A549 (cell line): Measurements from ENCODE around the gene SBK3. TPM values are rescaled to one million over a fixed set of nuclear protein-coding genes. Genes with fewer than 3 reads are reported as not detected.

ENCODE experiments used
- ATAC-seq, 2 experiments: fragments of 200-7000 bp in 1 of 2; fragments of >200 bp in 1 of 2; cut with Nextera tagmentation in 1 of 2; cut with Tn5 transposase in 1 of 2; 3 replicates each; pipeline versions ENCODE4 v1.8.0 to v1.9.1; 2018 to 2020; ENCODE audit warnings: mild to moderate bottlenecking in 1 of 2, moderate library complexity in 1 of 2
- CTCF ChIA-PET: fragments of 300-600 bp; sonication (Branson Sonifier 250); formaldehyde crosslinking; extraction: SDS; loops from one replicate; lab custom pipeline; 2021; ENCODE audit warnings: antibody characterized with exemption, inconsistent platforms; lab: Yijun Ruan, JAX
- POLR2A ChIA-PET: fragments of 350-600 bp; formaldehyde crosslinking; extraction: SDS; loops from one replicate; lab custom pipeline; 2021; ENCODE audit warnings: antibody characterized with exemption, inconsistent platforms; lab: Yijun Ruan, JAX
- DNase-seq, 2 experiments: peaks; one replicate each; pipeline versions ENCODE4 v3.0.0 to v3.0.0-alpha.2; 2011 to 2016; ENCODE audit warnings: low read depth in 1 of 2, low spot score in 1 of 2
- FAIRE-seq: peaks from 2 replicates; lab custom pipeline; 2011; peaks lifted over from hg19 to GRCh38; lab: Jason Lieb, UNC
- H3K27ac ChIP-seq, 2 experiments: fragments of >200 bp; sonication (Bioruptor Twin); formaldehyde crosslinking; 3 replicates each; pipeline ENCODE4 v1.5.1; 2016 to 2017
- H3K4me1 ChIP-seq: fragments of >200 bp; sonication (Bioruptor Twin); formaldehyde crosslinking; 3 replicates; pipeline ENCODE4 v1.6.1; 2016
- H3K4me2 ChIP-seq: fragments of >200 bp; sonication (Bioruptor Twin); formaldehyde crosslinking; 3 replicates; pipeline ENCODE4 v1.6.1; 2016
- H3K4me3 ChIP-seq: fragments of >200 bp; sonication (Bioruptor Twin); formaldehyde crosslinking; 3 replicates; pipeline ENCODE4 v1.5.1; 2016
- H3K9me3 ChIP-seq: fragments of >200 bp; sonication (Bioruptor Twin); formaldehyde crosslinking; 3 replicates; pipeline ENCODE4 v1.6.1; 2016
- BHLHE40 ChIP-seq: IDR thresholded peaks from 2 replicates; pipeline ENCODE4 v1.6.1; 2012; ENCODE audit warnings: low read depth, low read length, inconsistent platforms
- CHD2 ChIP-seq: fragments of 150-350 bp; IDR thresholded peaks from 2 replicates; pipeline ENCODE4 v1.6.1; 2014; ENCODE audit warnings: low read length; ENCODE audit not compliant: partially characterized antibody
- FOSL2 ChIP-seq, 2 experiments: fragments of 450-650 bp in 1 of 2; fragments of >200 bp in 1 of 2; sonication (Bioruptor Twin) in 1 of 2; formaldehyde crosslinking; IDR thresholded peaks; 2 replicates each; pipeline versions ENCODE4 v1.5.0 to v1.6.1; 2016 to 2020; ENCODE audit warnings: mild to moderate bottlenecking in 1 of 2, moderate library complexity in 1 of 2
- HEYL ChIP-seq: fragments of 250-450 bp; sonication (Bioruptor Pico); IDR thresholded peaks from 2 replicates; pipeline ENCODE4 v1.8.0; 2021; ENCODE audit warnings: mild to moderate bottlenecking, moderate library complexity
- HOXB5 ChIP-seq: fragments of 250-450 bp; sonication (Bioruptor Pico); IDR thresholded peaks from 2 replicates; pipeline ENCODE4 v1.5.0; 2020; ENCODE audit warnings: mild to moderate bottlenecking, moderate library complexity
- JUN ChIP-seq, 2 experiments: fragments of >200 bp; sonication (Bioruptor Twin); formaldehyde crosslinking; IDR thresholded peaks; 2 replicates in 1 of 2; 3 replicates in 1 of 2; pipeline ENCODE4 v1.6.1; 2016 to 2017
- JUNB ChIP-seq: fragments of >200 bp; sonication (Bioruptor Twin); formaldehyde crosslinking; IDR thresholded peaks from 2 replicates; pipeline ENCODE4 v1.6.1; 2016
- KDM1A ChIP-seq: fragments of 200-600 bp; sonication (generic); IDR thresholded peaks from 2 replicates; pipeline ENCODE4 v1.6.1; 2016; ENCODE audit warnings: low read depth, mild to moderate bottlenecking
- MAFK ChIP-seq: fragments of 450-650 bp; IDR thresholded peaks from 2 replicates; pipeline ENCODE4 v1.6.1; 2014; ENCODE audit not compliant: partially characterized antibody
- MAX ChIP-seq: IDR thresholded peaks from 2 replicates; pipeline ENCODE4 v1.6.1; 2012
- RAD21 ChIP-seq, 2 experiments: fragments of >200 bp in 1 of 2; sonication (Bioruptor Twin) in 1 of 2; formaldehyde crosslinking in 1 of 2; IDR thresholded peaks in 1 of 2; conservative IDR thresholded peaks in 1 of 2; 2 replicates in 1 of 2; 3 replicates in 1 of 2; pipeline ENCODE4 v1.6.1; 2012 to 2018; ENCODE audit warnings: inconsistent platforms in 1 of 2
- RCOR1 ChIP-seq: fragments of 150-350 bp; IDR thresholded peaks from 2 replicates; pipeline ENCODE4 v1.6.1; 2014; ENCODE audit warnings: antibody characterized with exemption, low read length, low read depth
- REST ChIP-seq: fragments of 200-600 bp; sonication (generic); IDR thresholded peaks from 2 replicates; pipeline ENCODE4 v1.6.1; 2016; ENCODE audit warnings: antibody characterized with exemption, mild to moderate bottlenecking, moderate library complexity
- RFX5 ChIP-seq: fragments of 450-650 bp; IDR thresholded peaks from 2 replicates; pipeline ENCODE4 v1.7.1; 2014; ENCODE audit warnings: antibody characterized with exemption, mild to moderate bottlenecking, moderate library complexity
- WGBS: methylation state at CpG from one replicate; pipeline ENCODE4 v1.1.6; 2017; ENCODE audit errors: missing lambda C conversion rate; 5-methylcytosine and 5-hydroxymethylcytosine counted together
- polyA plus RNA-seq, 4 experiments: library from polyadenylated mRNA; depleted of rRNA in 3 of 4; stranded (reverse); fragments of >200 nt; fragmentation: RNase III in 1 of 4; extraction: RNeasy Plus Mini Kit Qiagen cat#74134 plus additional on column Dnase treatment in 1 of 4; gene quantifications; 2 replicates in 3 of 4; 3 replicates in 1 of 4; pipeline ENCODE4 v1.2.3, GENCODE V29; 2011 to 2017

Gene SBK3
- polyA plus RNA-seq, 2 of the 4 experiments (the other 2 are of a cell fraction): 1.1 TPM

GRCh38 chr19:55516878-55517620 is 28.3 kb downstream of the SBK3 start (continued):
- TF ChIP-seq RAD21 (conservative IDR thresholded peaks at IDR 0.05 in 1 of 2, IDR thresholded peaks at IDR 0.05 in 1 of 2): peak; percentile 100
- TF ChIP-seq MAX: peak; percentile 70
- TF ChIP-seq KDM1A: no peak

GRCh38 chr19:55508120-55508519 is 37.2 kb downstream of the SBK3 start:
- H3K9me3 ChIP-seq: peaks cover 9% of the 10 kb centered on the region; the same call in 1 of the 3 replicates
- ChIA-PET POLR2A (interaction anchor here (1.3 to 1.6 kb wide), 2 partner anchors 32 to 116 kb away, joined by 4 to 5 read pairs; partner anchors contain the start of genes ZNF628 and ZNF784), CTCF (interaction anchor here (0.7 to 15.3 kb wide), 12 partner anchors 8 to 830 kb away, joined by 3 to 363 read pairs (median 5); partner anchors contain the start of genes FIZ1, ZNF524, ZNF784 and ZNF865)
- DNase-seq: no peak
- WGBS: 69% methylated on average over 10 of the region's 10 CpGs
- TF ChIP-seq BHLHE40 (no peak), RCOR1 (no peak), JUN (IDR thresholded peaks at IDR 0.05) (no peak), RFX5 (no peak), HOXB5 (CRISPR knock-in tag) (no peak), CHD2 (no peak), HEYL (CRISPR knock-in tag) (no peak), REST (no peak)
- TF ChIP-seq, all 56 proteins: peak for 0
- H3K27ac ChIP-seq: no peak overlapping the region
- no peak overlapping the region for H3K4me3 ChIP-seq
- FAIRE-seq (no peak), ATAC-seq (no peak)
- no peak overlapping the region for H3K4me2 ChIP-seq
- no peaks in the 10 kb centered on the region for H3K4me1 ChIP-seq

- no peak overlapping the region for H3K4me2 ChIP-seq
- DNase-seq (no peak), FAIRE-seq (no peak), ATAC-seq (no peak)
- H3K9me3 ChIP-seq: peaks cover 9% of the 10 kb centered on the region; the same call in 1 of the 3 replicates
- POLR2A ChIA-PET: interaction anchor here (0.6 to 2.2 kb wide), 3 partner anchors 94 to 150 kb away, joined by 3 to 7 read pairs (median 7); partner anchors contain the start of genes FIZ1 and ZNF784
- no peaks in the 10 kb centered on the region for H3K4me1 ChIP-seq
- H3K4me3 ChIP-seq: no peak overlapping the region
- TF ChIP-seq MAFK: no peak
- no peak for TF ChIP-seq FOSL2 (IDR thresholded peaks at IDR 0.05)
- no peak for TF ChIP-seq FOSL2 (CRISPR knock-in tag; IDR thresholded peaks at IDR 0.05)
- WGBS: 63% methylated on average over 11 of the region's 11 CpGs
- H3K27ac ChIP-seq: no peak overlapping the region
- CTCF ChIA-PET: interaction anchor here (0.7 to 15.3 kb wide), 36 partner anchors 10 to 624 kb away, joined by 3 to 363 read pairs (median 8); partner anchors contain the start of genes FIZ1, ISOC2, NAT14 and SSC5D
Observed at GRCh38 chr19:55504981-55505380, 40.4 kb downstream of the SBK3 start.

- peak overlapping the region; percentile 31; the same call in 1 of the 3 replicates for H3K4me3 ChIP-seq
Observed at GRCh38 chr19:55504252-55504603, 41.1 kb downstream of the SBK3 start.

More at GRCh38 chr19:55504252-55504603, 41.1 kb downstream of the SBK3 start:
- WGBS: 42% methylated on average over 13 of the region's 13 CpGs
- peaks cover 9% of the 10 kb centered on the region; the same call in 1 of the 3 replicates for H3K9me3 ChIP-seq
- ATAC-seq: no peak
- H3K4me1 ChIP-seq: no peaks in the 10 kb centered on the region
- no peak for DNase-seq
- CTCF ChIA-PET: interaction anchor here (0.6 to 15.3 kb wide), 81 partner anchors 10 to 1025 kb away, joined by 3 to 363 read pairs (median 5); partner anchors contain the start of genes FIZ1, ISOC2, NAT14 and SSC5D
- peak overlapping the region; percentile 76 for H3K4me2 ChIP-seq
- POLR2A ChIA-PET: interaction anchor here (0.6 to 2.2 kb wide), 16 partner anchors 10 to 363 kb away, joined by 3 to 10 read pairs (median 4); partner anchors contain the start of genes FIZ1, NAT14, UBE2S and ZNF524
- H3K27ac ChIP-seq: no peak overlapping the region
- TF ChIP-seq JUNB: no peak
- no peak for FAIRE-seq
